DMS53 (cell line): ENCODE measurements around the gene NUP85.
A peak's percentile ranks its signal among the peaks of the same experiment; 100 is the strongest.
"Not testable (repeated sequence)": the region's sequence is repeated elsewhere in the genome, so short reads cannot be mapped to it uniquely, and the experiment has no call there.

ENCODE experiments used
- DNase-seq: peaks from one replicate; lab custom pipeline; 2025; lab: John Stamatoyannopoulos, UW

The NUP85 gene

GRCh38 chr17:75205037-75205792, at the start of gene NUP85:
NUP85 (plus strand) TSS chr17:75205679; CDS start chr17:75205762, 83 bp downstream.
- peak; percentile 98 for DNase-seq

GRCh38 chr17:75158480-75158879, 47.0 kb upstream of the NUP85 start:
- DNase-seq = not testable (repeated sequence)

- peak; percentile 37 for DNase-seq
Observed at GRCh38 chr17:75159196-75160031, 46.1 kb upstream of the NUP85 start.

- no peak for DNase-seq
Observed at GRCh38 chr17:75160211-75160610, 45.3 kb upstream of the NUP85 start.

- no peak for DNase-seq
Observed at GRCh38 chr17:75163074-75163473, 42.4 kb upstream of the NUP85 start.

- not testable (repeated sequence) for DNase-seq
Observed at GRCh38 chr17:75164606-75165005, 40.9 kb upstream of the NUP85 start.

GRCh38 chr17:75168998-75169397, 36.5 kb upstream of the NUP85 start:
- no peak for DNase-seq

- DNase-seq = no peak
Observed at GRCh38 chr17:75173526-75173925, 32.0 kb upstream of the NUP85 start.

GRCh38 chr17:75174996-75175395, 30.5 kb upstream of the NUP85 start:
- DNase-seq = no peak

- DNase-seq = no peak
Observed at GRCh38 chr17:75176625-75177024, 28.9 kb upstream of the NUP85 start.

GRCh38 chr17:75178453-75178852, 27.0 kb upstream of the NUP85 start:
- no peak for DNase-seq

- no peak for DNase-seq
Observed at GRCh38 chr17:75181110-75181509, 24.4 kb upstream of the NUP85 start.

- peak; percentile 44 for DNase-seq
Observed at GRCh38 chr17:75181608-75182318, 23.7 kb upstream of the NUP85 start.

- DNase-seq = no peak
Observed at GRCh38 chr17:75182319-75182568, 23.2 kb upstream of the NUP85 start.

GRCh38 chr17:75182569-75183436, 22.7 kb upstream of the NUP85 start, which contains the start of gene SUMO2:
SUMO2 (minus strand) TSS chr17:75182959; CDS start chr17:75182834, 125 bp downstream.
- DNase-seq = peak; percentile 99

- no peak for DNase-seq
Observed at GRCh38 chr17:75183999-75184884, 21.2 kb upstream of the NUP85 start.

GRCh38 chr17:75188614-75189013, 16.9 kb upstream of the NUP85 start:
- no peak for DNase-seq

GRCh38 chr17:75191584-75191983, 13.9 kb upstream of the NUP85 start:
- DNase-seq = peak; percentile 77

- DNase-seq = peak; percentile 37
Observed at GRCh38 chr17:75194879-75195278, 10.6 kb upstream of the NUP85 start.

GRCh38 chr17:75199886-75200618, 5.4 kb upstream of the NUP85 start:
- DNase-seq = no peak
